ENCODE measurements around the gene OR52L1. TPM values are rescaled to one million over a fixed set of nuclear protein-coding genes. Genes with fewer than 3 reads are reported as not detected.

OR52L1 gene
- total and polyA plus RNA-seq, 12 donors, result 0.61 TPM; not detected in 11

DNA sequence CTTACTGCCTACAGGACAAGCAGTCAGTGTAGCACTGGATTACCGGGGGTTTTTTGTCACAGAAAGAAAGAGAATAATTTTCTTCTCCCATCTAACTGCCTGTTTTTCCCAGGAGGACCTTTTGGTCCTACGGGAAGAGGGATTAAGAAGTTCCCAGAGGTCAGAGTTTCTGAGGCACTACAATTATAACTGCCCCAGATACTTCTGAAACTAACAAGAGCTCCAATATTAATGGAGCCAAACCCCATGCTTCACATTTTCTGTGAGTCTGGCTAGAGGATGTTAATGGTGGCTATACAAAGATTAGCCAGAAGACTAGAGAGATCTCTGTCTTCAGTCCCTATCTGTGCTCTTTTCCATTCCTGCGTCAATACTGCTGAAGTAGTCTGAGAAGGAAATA, 44.8 kb downstream of the OR52L1 start, which contains the start of gene OR56A3:
TSS of gene OR56A3 (plus strand) at position 301 of the 400 bp plus-strand sequence. CDS start 5,096 bp downstream, outside the sequence.
- Histone ChIP-seq H3K4me1 (replicated peaks in 1 of 2) (no peaks in the 10 kb centered on the region), H3K27me3 (no peaks in the 10 kb centered on the region), H3K9me3 (replicated peaks in 1 of 3) (no peaks in the 10 kb centered on the region), H3K36me3 (replicated peaks in 1 of 2) (no peaks in the 10 kb centered on the region), H3K4me3 (no peak within 1 kb of the TSS), H3K27ac (no peak within 1 kb of the TSS)
- DNase-seq, result no peak
- intact Hi-C loops (cut with DNase I), result no loop called here
- no peak for TF ChIP-seq CTCF (IDR thresholded peaks at IDR 0.05)
- TF ChIP-seq POLR2A (IDR thresholded peaks at IDR 0.05), result no peak
- WGBS, 4 donors, result 75 to 80% (median 76%) methylated on average over 3 of the region's 3 CpGs

- Histone ChIP-seq H3K4me3 (no peak overlapping the region), H3K36me3 (replicated peaks in 1 of 2) (no peaks in the 10 kb centered on the region), H3K27ac (no peak overlapping the region), H3K9me3 (replicated peaks in 1 of 3) (no peaks in the 10 kb centered on the region), H3K4me1 (replicated peaks in 1 of 2) (no peaks in the 10 kb centered on the region), H3K27me3 (no peaks in the 10 kb centered on the region)
- 87 to 100% (median 90%) methylated on average over 2 of the region's 2 CpGs for WGBS, 4 donors
- no peak for TF ChIP-seq CTCF (IDR thresholded peaks at IDR 0.05)
- no peak for TF ChIP-seq POLR2A (IDR thresholded peaks at IDR 0.05)
- DNase-seq, result no peak
- intact Hi-C loops (cut with DNase I), result no loop called here
Measured at GRCh38 chr11:5940748-5941147, 46.0 kb downstream of the OR52L1 start.

DNA sequence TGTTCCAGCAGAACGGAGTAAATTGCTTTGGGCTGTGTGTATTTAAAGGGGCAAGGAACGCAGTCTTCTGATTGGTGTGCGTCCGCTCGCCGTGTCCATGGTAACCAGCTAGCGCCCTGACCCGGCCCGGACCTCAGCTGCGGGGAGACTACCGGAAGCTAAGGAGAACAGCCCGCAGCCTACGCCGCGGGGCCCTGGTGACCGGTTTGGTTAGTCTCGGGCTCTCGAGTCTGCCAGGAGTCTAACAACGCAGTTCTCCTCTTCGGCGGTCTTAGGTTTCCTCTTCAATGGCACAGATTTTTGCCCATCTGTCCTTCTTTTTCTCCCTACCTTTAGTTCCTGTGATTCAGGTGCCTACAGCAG, 48.2 kb downstream of the OR52L1 start:
- Histone ChIP-seq H3K9me3 (replicated peaks in 1 of 3) (no peaks in the 10 kb centered on the region), H3K4me3 (no peak overlapping the region), H3K36me3 (replicated peaks in 1 of 2) (no peaks in the 10 kb centered on the region), H3K27me3 (no peaks in the 10 kb centered on the region), H3K27ac (no peak overlapping the region), H3K4me1 (replicated peaks in 1 of 2) (no peaks in the 10 kb centered on the region)
- no peak for DNase-seq
- TF ChIP-seq POLR2A (IDR thresholded peaks at IDR 0.05) (no peak), CTCF (IDR thresholded peaks at IDR 0.05) (no peak)
- intact Hi-C loops (cut with DNase I), result no loop called here
- 64 to 87% (median 79%) methylated on average over 18 to 21 of the region's 21 CpGs for WGBS, 4 donors

- DNase-seq, result no peak
- Histone ChIP-seq H3K27me3 (no peaks in the 10 kb centered on the region), H3K36me3 (replicated peaks in 1 of 2) (no peaks in the 10 kb centered on the region), H3K9me3 (replicated peaks in 1 of 3) (no peaks in the 10 kb centered on the region), H3K27ac (no peak overlapping the region), H3K4me1 (replicated peaks in 1 of 2) (no peaks in the 10 kb centered on the region), H3K4me3 (no peak overlapping the region)
- WGBS, 4 donors, result 85 to 92% (median 90%) methylated on average over 37 to 39 of the region's 39 CpGs
- TF ChIP-seq CTCF (IDR thresholded peaks at IDR 0.05) (no peak), POLR2A (IDR thresholded peaks at IDR 0.05) (no peak)
- intact Hi-C loops (cut with DNase I), result no loop called here
Measured at GRCh38 chr11:5937868-5938602, 48.8 kb downstream of the OR52L1 start.

Small RNAs within 50 kb of the gene (small RNA-seq; reads per million reads assigned to genes)
- 0 to 0.17 reads per million in 2 donors for gene RNA5SP329

Other genes starting within 250 kb of the OR52L1 start
- not detected for gene OR52N4, start 232.7 kb downstream of the OR52L1 start, total RNA-seq
- gene OR52N4, start 232.7 kb downstream of the OR52L1 start, polyA plus RNA-seq, result under 1 TPM in 2 of 3 donors, not detected in 1; 0.11 to 0.37 TPM
- gene OR52N5, start 203.6 kb downstream of the OR52L1 start, total RNA-seq, result under 1 TPM in 1 of 9 donors, not detected in 8; 0.11 TPM
- not detected for gene OR52N5, start 203.6 kb downstream of the OR52L1 start, polyA plus RNA-seq
- not detected for gene OR52N1, start 195.7 kb downstream of the OR52L1 start, total RNA-seq
- gene OR52N1, start 195.7 kb downstream of the OR52L1 start, polyA plus RNA-seq, result not detected
- not detected for gene OR52N2, start 178.1 kb downstream of the OR52L1 start, total RNA-seq
- gene OR52N2, start 178.1 kb downstream of the OR52L1 start, polyA plus RNA-seq, result not detected
- under 1 TPM in 1 of 9 donors, not detected in 8; 0.11 TPM for gene OR52E6, start 145.1 kb downstream of the OR52L1 start, total RNA-seq
- not detected for gene OR52E6, start 145.1 kb downstream of the OR52L1 start, polyA plus RNA-seq
- not detected for gene OR52E8, start 129.3 kb downstream of the OR52L1 start, total RNA-seq
- gene OR52E8, start 129.3 kb downstream of the OR52L1 start, polyA plus RNA-seq, result not detected
- gene OR52E4, start 106.4 kb downstream of the OR52L1 start, total RNA-seq, result not detected
- not detected for gene OR52E4, start 106.4 kb downstream of the OR52L1 start, polyA plus RNA-seq
- gene OR52E5, start 93.8 kb downstream of the OR52L1 start, total RNA-seq, result not detected
- gene OR52E5, start 93.8 kb downstream of the OR52L1 start, polyA plus RNA-seq, result not detected
- gene OR56A3, start 44.7 kb downstream of the OR52L1 start, total RNA-seq, result not detected
- not detected for gene OR56A3, start 44.7 kb downstream of the OR52L1 start, polyA plus RNA-seq
- not detected for gene OR56A5, start 18.5 kb downstream of the OR52L1 start, total RNA-seq
- not detected for gene OR56A5, start 18.5 kb downstream of the OR52L1 start, polyA plus RNA-seq
- gene OR56A4, start 20.0 kb upstream of the OR52L1 start, total RNA-seq, result under 1 TPM in 1 of 9 donors, not detected in 8; under 0.01 TPM
- not detected for gene OR56A4, start 20.0 kb upstream of the OR52L1 start, polyA plus RNA-seq
- under 1 TPM in 1 of 9 donors, not detected in 8; 0.06 TPM for gene OR56A1, start 43.8 kb upstream of the OR52L1 start, total RNA-seq
- gene OR56A1, start 43.8 kb upstream of the OR52L1 start, polyA plus RNA-seq, result not detected
- gene OR56B4, start 120.7 kb upstream of the OR52L1 start, total RNA-seq, result not detected
- gene OR56B4, start 120.7 kb upstream of the OR52L1 start, polyA plus RNA-seq, result not detected
- under 1 TPM in 1 of 9 donors, not detected in 8; 0.11 TPM for gene OR52B2, start 183.3 kb upstream of the OR52L1 start, total RNA-seq
- not detected for gene OR52B2, start 183.3 kb upstream of the OR52L1 start, polyA plus RNA-seq
- not detected for gene OR52W1, start 212.2 kb upstream of the OR52L1 start, total RNA-seq
- gene OR52W1, start 212.2 kb upstream of the OR52L1 start, polyA plus RNA-seq, result not detected
- gene C11orf42, start 218.6 kb upstream of the OR52L1 start, total RNA-seq, result not detected
- not detected for gene C11orf42, start 218.6 kb upstream of the OR52L1 start, polyA plus RNA-seq
- 10 to 100 TPM; 15.6 to 51.5 (median 34.3) TPM for gene FHIP1B, start 247.7 kb upstream of the OR52L1 start, total RNA-seq
- 10 to 100 TPM; 12.5 to 91.2 (median 69.7) TPM for gene FHIP1B, start 247.7 kb upstream of the OR52L1 start, polyA plus RNA-seq

All from adrenal gland (tissue), 12 donors.